RWPE1 (cell line): ENCODE measurements around the gene VIPAS39.
"Not testable (repeated sequence)": the region's sequence is repeated elsewhere in the genome, so short reads cannot be mapped to it uniquely, and the experiment has no call there.

ENCODE experiments used
- CTCF ChIA-PET: fragments of 350-600 bp; sonication (Branson Sonifier 250); formaldehyde crosslinking; extraction: SDS; loops from one replicate; lab custom pipeline; 2021; lab: Yijun Ruan, JAX
- POLR2A ChIA-PET: fragments of 400-600 bp; formaldehyde crosslinking; extraction: SDS; loops from one replicate; lab custom pipeline; 2020; ENCODE audit warnings: antibody characterized with exemption; ENCODE audit not compliant: low non-redundant PET; lab: Yijun Ruan, JAX
- DNase-seq: peaks from one replicate; pipeline ENCODE4 v3.0.0; 2012; ENCODE audit warnings: low spot score
- H3K27ac ChIP-seq: fragments of 450-650 bp; 2 replicates; pipeline ENCODE4 v1.5.1; 2017
- TF ChIP-seq, protein P1 (sequence below): fragments of 450-650 bp; conservative IDR thresholded peaks from 2 replicates; pipeline ENCODE4 v1.5.1; 2017; ENCODE audit warnings: low read depth, mild to moderate bottlenecking

Gene VIPAS39

DNA sequence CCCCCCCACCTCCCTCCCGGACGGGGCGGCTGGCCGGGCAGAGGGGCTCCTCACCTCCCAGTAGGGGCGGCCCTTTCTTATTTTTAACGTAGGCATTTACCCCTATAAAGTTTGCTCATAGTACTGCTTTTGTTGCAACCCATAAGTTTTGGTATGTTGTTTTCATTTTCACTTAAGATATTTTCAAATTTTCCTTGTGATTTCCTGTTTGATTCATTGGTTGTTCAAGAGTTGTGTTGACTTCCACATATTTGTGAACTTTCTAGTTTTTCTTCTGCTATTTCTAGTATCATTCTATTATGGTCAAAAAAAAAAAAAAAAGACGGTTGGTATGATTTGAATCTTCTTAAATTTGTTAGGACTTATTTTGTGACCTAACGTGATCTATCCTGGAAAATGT lies 40.6 kb downstream of the VIPAS39 start:
- ChIA-PET CTCF (no interaction called here), POLR2A (no interaction called here)
- TF ChIP-seq, protein P1, sequence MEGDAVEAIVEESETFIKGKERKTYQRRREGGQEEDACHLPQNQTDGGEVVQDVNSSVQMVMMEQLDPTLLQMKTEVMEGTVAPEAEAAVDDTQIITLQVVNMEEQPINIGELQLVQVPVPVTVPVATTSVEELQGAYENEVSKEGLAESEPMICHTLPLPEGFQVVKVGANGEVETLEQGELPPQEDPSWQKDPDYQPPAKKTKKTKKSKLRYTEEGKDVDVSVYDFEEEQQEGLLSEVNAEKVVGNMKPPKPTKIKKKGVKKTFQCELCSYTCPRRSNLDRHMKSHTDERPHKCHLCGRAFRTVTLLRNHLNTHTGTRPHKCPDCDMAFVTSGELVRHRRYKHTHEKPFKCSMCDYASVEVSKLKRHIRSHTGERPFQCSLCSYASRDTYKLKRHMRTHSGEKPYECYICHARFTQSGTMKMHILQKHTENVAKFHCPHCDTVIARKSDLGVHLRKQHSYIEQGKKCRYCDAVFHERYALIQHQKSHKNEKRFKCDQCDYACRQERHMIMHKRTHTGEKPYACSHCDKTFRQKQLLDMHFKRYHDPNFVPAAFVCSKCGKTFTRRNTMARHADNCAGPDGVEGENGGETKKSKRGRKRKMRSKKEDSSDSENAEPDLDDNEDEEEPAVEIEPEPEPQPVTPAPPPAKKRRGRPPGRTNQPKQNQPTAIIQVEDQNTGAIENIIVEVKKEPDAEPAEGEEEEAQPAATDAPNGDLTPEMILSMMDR: no peak
- DNase-seq: no peak
- no peak overlapping the region for H3K27ac ChIP-seq

DNA sequence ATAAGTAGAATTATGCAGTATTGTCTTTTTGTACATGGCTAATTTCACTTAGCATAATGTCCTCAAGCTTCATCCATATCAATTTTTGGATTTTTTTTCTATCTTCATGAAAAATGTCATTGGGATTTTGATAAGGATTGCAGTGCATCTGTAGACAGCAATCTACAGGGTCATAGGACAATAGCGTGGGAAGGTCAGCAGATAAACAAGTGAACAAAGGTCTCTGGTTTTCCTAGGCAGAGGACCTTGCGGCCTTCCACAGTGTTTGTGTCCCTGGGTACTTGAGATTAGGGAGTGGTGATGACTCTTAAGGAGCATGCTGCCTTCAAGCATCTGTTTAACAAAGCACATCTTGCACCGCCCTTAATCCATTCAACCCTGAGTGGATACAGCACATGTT lies 41.3 kb downstream of the VIPAS39 start:
- H3K27ac ChIP-seq, POLR2A ChIA-PET, DNase-seq: not testable (repeated sequence)
- CTCF ChIA-PET: interaction anchor here (0.6 kb wide), 1 partner anchor 43 kb away, joined by 3 read pairs; no protein-coding TSS in a partner anchor

DNA sequence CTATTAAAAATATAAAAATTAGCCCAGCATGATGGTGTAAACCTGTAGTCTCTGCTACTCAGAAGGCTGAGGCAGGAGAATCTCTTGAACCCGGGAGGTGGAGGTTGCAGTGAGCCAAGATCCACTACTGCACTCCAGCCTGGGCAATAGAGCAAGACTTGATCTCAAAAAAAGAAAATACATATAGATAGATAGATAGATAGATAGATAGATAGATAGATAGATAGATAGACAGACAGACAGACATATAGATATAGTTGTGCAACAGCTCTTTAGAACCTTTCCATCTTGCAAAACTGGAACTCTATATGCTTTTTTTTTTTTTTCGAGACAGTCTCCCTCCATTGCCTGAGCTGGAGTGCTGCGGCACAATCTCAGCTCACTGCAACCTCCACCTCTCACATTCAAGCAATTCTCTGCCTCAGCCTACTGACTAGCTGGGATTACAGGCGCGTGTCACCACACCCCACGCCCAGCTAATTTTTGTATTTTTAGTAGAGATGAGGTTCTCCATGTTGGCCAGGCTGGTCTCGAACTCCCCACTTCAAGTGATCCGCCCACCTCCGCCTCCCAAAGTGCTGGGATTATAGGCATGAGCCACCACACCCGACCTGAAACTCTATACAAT lies 41.9 kb downstream of the VIPAS39 start:
- CTCF ChIA-PET: interaction anchor here (0.6 kb wide), 1 partner anchor 43 kb away, joined by 3 read pairs; no protein-coding TSS in a partner anchor
- DNase-seq, H3K27ac ChIP-seq, POLR2A ChIA-PET: not testable (repeated sequence)

DNA sequence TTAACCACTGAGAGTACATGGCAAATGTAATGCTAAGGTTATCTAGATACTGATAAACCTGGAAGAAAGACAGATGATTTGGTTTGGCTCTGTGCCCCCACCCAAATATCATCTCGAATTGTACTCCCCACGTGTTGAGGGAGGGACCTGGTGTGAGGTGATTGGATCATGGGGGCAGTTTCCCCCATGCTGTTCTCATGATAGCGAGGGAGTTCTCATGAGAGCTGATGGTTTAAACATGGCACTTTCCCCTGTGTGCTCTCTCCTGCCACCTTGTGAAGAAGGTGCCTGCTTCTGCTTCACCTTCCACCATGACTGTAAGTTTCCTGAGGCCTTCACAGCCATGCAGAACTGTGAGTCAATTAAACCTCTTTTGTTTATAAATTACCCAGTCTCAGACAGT lies 48.3 kb downstream of the VIPAS39 start:
- CTCF ChIA-PET: interaction anchor here (1.3 kb wide), 1 partner anchor 78 kb away, joined by 4 read pairs; no protein-coding TSS in a partner anchor

DNA sequence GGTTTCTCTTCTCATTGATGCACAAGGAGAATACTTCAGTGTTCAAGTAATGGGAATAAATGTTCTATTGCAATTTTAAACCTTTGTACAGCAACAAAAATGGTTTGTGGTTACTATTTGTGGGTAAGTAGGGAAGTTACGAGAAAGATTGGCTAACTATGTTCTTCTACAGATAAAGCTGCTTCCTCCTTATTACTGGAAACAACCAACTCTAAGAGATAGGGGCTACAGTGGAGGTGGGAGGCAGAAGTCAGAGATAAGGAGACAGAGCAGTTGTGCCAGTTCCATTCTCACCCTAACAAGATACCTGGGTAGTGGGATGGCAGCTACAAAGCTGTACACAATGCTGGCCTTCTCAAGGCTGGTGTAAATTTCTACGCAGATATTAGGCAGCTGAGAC lies 50.2 kb downstream of the VIPAS39 start:
- no peak overlapping the region for H3K27ac ChIP-seq
- TF ChIP-seq, protein P1: no peak
- DNase-seq: no peak
- CTCF ChIA-PET: interaction anchor here (0.6 kb wide), 2 partner anchors 96 to 191 kb away, joined by 3 to 4 read pairs; no protein-coding TSS in a partner anchor
- POLR2A ChIA-PET: no interaction called here

More for the DNA sequence above, 48.3 kb downstream of the VIPAS39 start:
- DNase-seq: no peak
- no peak overlapping the region for H3K27ac ChIP-seq
- POLR2A ChIA-PET: no interaction called here
- TF ChIP-seq, protein P1: 0 out of 2 replicates have a peak, but pooled peaks have one; percentile 8

DNA sequence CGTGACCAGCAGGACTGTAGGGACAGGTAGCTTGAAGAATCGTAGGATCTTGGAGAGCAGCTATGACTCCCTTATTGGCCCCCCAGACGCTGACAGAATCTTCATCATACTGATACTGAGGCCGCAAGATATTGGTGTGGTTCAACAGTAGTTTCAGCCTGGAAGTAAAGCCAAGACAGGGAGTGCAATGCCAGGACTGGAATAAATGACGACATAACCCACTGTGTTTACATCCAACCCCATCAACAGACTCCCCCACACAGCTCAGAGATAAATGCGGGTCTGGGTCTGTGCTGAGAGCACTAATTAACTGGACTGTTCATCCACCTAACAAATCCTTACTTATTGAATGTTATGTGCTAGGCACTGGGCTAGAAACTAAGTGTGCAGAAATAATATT lies 50.7 kb downstream of the VIPAS39 start:
- POLR2A ChIA-PET: no interaction called here
- no peak for DNase-seq
- CTCF ChIA-PET: interaction anchor here (0.6 kb wide), 1 partner anchor 192 kb away, joined by 4 read pairs; no protein-coding TSS in a partner anchor
- no peak overlapping the region for H3K27ac ChIP-seq
- TF ChIP-seq, protein P1: no peak

DNA sequence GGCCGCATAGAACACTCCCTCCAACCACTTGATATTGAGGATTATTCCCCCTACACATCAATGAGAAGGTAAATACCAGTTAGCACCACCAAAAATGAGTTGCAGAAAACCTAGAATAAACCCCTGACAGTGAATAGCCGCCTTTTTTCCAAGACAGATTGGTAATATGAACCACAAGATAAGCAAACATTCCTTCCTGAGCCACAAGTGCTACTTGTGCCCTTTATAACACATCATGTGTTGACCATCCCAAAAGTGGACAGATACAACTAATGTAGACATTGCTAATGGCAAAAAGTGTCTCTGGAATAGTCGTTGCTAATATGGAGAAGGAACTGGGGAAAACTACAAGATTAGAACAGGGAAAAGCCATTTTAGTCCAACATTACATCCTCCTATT lies 51.3 kb downstream of the VIPAS39 start:
- TF ChIP-seq, protein P1: no peak
- ChIA-PET POLR2A (no interaction called here), CTCF (no interaction called here)
- DNase-seq: no peak
- no peak overlapping the region for H3K27ac ChIP-seq
